GM23248 (cell line): ENCODE results near the gene MYH6.

Experiments
- EZH2 ChIP-seq: fragments of 200-600 bp; sonication (generic); IDR thresholded peaks from 2 replicates; pipeline ENCODE4 v1.6.1; 2018; ENCODE audit warnings: antibody characterized with exemption, mild to moderate bottlenecking; ENCODE audit not compliant: insufficient read depth, poor library complexity, severe bottlenecking
- EZH2phosphoT487 ChIP-seq: fragments of 200-600 bp; sonication (generic); IDR thresholded peaks from 2 replicates; pipeline ENCODE4 v1.6.1; 2018; ENCODE audit warnings: antibody characterized with exemption, moderate library complexity, mild to moderate bottlenecking, low read depth; ENCODE audit not compliant: insufficient read depth

DNA sequence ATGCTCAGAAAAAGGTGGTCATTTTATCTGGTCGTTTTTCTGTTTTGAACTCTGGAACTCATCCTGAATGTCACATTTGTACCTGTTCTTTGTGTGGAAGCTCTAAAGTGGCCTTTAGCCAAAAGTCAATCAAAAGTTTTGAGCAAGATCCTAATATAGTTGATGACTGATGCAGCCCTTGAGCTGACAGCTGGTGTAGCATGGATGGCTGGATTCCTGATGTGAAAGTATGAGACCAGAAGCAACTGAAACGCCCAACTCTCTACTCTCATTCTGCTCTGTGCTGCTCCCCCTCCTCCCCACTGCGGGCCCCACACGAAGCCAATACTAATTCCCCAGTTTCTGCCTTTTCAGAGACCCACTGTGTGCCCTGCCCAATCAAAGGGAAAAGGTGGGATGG is 37.7 kb upstream of the MYH6 start:
- TF ChIP-seq EZH2 (no peak), EZH2phosphoT487 (no peak)
